8988T (cell line): ENCODE data around the gene PSMB7.

Source experiments
- DNase-seq: peaks from one replicate; pipeline ENCODE4 v3.0.0; 2011

Gene PSMB7

DNA sequence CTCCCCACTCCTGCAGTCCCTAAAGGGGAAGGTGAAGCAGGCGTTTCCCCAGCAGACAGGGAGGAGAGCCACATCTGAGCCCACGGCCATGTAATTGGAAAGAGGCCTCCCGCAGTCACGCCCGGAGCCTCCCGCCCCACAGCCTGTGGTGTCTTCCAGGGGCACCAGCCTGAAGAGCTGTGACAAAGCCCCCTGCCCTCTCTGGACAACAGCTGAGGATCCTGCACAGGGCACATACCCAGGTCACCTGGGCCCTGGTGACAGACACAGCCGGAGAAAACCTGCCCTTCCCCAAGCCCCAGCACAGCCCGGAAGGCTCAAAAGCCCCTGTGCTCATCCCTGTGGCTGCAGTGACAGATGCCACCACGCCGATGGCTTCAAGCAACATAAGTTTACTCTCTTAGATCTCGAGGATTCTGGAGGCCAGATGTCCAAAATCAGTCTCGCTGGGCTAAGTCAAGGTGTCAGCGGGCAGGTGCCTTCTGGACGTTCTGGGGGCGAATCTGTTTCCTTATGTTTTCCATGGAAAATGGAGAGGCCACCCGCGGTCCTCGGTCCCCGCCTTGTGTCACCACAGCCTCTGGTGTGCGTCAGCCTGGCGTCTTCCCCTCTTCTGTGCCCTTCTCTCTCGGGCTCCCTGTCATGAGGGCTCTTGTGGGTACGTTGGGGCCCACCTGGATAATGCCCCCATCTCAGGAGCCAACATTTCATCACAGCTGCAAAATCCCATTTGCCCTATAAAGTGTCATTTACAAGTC lies 71.5 kb downstream of the PSMB7 start:
- no peak for DNase-seq

DNA sequence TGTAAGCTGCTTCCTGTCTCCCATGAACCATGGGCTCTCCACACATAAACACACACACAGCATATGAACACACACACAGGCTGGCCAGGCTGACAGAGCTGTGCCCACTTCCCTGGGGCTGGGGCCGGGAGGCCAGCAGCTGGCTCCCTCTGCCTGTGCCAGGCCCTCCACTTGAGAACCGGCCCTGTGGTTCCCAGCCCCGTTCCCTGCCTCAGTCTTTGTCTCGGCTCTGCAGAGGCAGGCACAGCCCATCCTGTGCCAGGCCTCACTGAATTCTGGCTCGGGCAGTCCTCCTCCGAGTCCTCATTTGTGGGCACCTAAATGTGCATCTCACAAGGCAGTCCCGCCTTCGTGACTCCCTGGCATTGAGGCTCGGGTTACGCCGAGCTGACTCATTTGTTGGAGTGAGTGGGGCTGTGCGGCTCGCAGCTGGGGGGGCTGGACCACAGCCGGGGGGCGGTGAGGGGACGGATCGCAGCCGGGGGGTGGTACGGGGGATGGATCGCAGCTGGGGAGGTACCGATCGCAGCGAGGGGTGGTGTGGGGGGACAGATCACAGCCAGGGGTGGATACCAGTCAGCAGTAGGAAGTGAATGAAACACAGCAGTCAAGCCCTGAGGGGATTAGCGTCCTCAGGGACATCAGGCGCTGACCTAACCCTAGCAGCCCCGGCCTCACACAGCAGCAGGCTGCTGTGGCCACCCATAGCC lies 72.3 kb downstream of the PSMB7 start:
- DNase-seq, result peak; percentile 82

DNA sequence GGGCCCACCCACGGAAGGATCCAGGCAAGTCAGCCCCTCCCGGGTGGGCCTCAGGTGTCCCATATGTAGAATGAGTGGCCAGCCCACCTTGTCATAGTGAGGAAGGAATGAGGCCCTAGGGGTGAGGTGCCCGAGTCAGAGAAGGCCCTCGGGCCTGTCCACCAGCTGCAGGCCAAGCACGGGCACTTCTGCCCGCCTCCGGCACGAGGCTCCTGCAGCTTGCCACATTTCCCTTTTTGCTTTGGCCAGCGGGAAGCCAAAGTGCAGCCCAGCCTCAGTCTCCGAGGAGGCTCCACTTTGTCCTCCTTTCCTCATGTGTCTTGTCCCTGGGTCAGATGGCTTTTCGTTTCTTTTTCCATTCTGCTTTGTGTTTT lies 72.9 kb downstream of the PSMB7 start:
- no peak for DNase-seq

- no peak for DNase-seq
These were observed 73.6 kb downstream of the PSMB7 start for GRCh38 chr9:124341455-124342170.

DNA sequence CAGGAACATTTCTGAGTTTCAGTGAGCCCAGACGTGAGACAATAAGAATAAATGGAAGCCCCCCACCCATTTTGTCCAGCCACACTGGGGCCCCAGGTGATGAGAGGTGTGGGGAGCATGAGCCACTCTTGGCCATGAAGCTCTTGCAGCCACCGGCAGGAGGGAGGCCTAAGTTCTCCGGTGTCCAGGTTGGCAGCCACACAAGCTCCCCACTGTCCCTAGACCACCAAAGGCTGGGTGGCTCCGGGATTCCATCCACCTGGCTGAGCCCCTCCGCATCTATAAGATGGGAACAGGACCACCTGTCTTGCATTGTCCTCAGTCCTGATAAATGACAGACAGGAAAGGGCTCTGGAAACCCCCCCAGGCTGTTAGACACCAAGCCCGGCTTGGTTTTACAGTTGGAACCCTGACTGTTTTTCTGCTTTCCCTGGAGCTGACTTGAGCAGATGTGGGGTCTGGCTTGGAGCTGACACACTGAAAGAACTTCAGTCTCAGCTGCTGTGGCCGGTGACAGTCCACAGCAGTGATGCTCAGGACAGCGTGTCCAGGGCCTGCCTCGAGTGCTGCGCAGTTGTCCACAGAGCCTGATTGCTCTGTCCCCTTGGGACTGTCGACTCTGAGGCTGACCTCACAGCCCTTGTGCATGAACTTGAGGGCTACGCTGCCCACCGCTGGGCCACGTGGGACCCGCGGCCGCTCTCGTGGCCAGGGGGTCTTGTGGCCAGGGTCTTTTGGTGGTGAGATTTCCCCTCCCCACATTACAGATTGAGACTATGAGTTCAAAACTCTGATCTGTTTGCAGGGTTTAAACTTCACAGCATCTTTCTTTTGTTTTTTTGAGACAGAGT lies 74.8 kb downstream of the PSMB7 start:
- DNase-seq, result no peak

DNA sequence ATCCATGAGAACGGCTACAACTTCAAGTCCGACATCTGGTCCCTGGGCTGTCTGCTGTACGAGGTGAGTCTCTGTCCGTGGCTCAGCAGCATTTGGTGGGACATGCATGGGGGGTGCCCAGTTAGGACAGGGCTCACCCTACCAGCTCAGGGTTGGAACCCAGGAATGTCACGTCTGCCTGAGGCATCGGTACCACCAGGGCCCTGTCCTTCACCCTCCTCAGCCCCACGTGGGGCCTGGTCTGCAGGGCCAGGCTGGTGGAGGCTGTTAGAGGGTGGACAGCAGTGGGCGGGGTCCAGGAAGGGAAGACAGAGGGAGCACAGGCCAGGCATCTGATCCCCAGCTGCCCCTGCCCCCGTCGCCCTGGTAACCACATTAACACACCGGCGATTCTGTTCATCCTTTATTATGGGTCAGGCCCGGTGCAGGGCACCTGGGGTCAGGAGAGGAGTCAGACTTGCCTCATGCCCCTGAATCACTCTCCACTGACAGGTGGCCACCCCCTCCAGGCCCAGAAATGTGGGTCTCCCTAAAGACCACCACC lies 75.6 kb downstream of the PSMB7 start:
- no peak for DNase-seq

GRCh38 chr9:124337562-124337961 lies 77.7 kb downstream of the PSMB7 start:
- DNase-seq, result no peak

GRCh38 chr9:124335320-124335707 lies 79.9 kb downstream of the PSMB7 start:
- no peak for DNase-seq

DNA sequence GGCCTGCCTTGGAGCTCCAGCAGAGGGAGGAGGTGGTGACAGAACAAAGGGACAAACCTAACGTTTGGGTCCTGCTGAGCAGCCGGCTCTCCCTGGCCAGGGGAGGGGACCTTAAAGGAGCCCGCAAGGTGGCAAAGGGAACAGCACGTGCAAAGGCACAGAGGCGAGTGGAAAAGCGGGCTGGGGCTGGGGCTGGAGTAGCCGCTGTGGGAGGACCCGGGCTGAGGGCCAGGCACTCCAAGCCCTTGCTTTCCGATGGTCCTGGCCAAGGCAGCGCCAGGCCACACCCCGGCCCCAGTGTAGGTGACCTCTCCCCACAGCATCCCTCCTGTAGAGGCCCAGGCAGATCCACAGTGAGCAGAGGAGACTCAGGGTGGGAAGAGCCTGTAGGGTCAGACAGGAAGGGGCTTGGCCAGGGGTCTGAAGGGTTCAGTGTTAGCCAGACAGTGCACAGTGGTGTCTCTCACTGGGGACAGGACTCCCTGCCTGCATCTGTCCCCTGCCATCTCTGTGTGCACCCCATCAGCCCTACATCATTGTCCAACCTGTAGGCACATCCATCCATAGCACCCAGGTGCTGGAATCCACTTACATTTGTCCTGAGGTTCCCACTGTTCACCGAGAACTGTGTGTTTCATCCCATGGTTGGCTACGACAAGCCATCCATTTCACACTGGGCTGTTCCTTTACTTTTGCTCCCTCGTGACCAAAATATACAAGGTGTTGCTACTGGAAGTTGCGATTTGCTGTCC lies 80.5 kb downstream of the PSMB7 start:
- no peak for DNase-seq

- no peak for DNase-seq
These were observed 82.1 kb downstream of the PSMB7 start for GRCh38 chr9:124333203-124333579.

DNA sequence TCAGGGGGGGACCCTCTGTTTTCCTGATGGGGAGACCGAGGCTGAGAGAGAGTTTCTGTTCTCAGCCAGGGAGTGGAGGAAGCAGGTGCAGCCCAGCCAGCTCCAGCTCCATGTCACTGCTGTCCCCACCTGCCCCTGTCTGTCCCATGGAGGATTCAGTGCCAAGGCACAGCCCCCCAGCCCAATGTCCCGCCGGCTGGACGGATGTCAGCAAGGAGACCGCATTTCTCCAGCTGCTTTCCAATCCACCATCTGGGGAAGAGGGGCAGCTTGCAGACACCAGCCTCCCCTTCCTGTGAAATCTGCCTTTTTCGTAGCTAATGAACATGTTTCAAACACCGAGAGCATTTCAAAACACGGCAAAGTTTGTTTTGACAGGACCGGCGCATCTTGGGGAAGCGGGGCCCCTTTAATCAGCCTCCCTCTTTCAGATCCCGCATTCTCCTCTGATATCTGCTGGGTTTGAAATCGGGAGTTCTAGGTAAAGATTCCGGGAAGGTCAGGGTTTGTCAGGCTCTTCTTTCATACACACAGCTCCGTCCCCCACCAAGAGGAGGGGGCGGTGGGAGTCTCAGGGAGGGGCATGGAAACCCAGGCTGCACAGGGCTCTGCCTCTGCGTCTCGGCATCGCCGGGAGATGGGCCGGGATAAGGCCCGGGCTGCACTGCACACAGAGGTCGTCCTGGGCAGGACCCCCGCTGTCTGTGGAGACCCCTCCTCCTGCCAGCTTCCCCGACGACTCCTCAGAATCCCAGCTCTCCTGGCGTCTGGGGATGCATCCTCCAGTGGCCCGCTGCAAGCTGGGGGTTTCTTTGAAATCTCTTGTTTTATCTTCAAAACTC lies 82.7 kb downstream of the PSMB7 start:
- DNase-seq, result no peak

- no peak for DNase-seq
These were observed 83.7 kb downstream of the PSMB7 start for GRCh38 chr9:124331580-124331979.

DNA sequence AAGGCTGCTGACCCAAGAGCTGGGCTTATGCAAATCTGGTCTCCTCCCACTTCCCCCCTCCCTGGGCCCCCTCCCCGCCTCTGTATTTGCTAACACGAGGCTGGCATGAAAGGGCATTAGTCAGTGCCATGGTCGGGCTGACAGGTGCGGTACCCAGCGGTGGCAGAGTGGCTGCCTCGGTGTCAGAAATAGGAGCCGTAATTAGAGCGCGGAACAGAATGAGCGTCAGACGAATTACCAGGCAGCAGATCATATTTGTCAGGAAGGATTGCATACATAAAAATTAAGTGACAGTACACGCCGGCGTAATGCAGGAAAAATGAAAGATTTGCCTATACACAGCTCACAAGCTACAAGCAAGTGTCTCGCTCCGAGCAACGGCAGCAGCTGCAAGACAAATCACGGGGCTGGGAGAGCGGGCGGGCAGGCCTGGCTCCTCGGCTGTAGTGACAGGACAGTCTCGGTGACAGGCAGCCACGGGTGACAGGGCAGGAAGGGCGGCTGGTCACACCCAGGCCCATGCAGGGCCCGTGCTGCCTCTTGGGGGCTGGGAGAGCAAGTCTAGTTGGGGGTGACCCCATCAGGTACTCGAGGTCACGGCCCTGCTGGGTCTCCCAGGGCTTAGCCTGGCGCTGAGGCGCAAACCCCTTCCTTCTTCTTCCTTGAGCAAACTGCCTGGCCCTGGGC lies 85.1 kb downstream of the PSMB7 start:
- DNase-seq, result no peak

DNA sequence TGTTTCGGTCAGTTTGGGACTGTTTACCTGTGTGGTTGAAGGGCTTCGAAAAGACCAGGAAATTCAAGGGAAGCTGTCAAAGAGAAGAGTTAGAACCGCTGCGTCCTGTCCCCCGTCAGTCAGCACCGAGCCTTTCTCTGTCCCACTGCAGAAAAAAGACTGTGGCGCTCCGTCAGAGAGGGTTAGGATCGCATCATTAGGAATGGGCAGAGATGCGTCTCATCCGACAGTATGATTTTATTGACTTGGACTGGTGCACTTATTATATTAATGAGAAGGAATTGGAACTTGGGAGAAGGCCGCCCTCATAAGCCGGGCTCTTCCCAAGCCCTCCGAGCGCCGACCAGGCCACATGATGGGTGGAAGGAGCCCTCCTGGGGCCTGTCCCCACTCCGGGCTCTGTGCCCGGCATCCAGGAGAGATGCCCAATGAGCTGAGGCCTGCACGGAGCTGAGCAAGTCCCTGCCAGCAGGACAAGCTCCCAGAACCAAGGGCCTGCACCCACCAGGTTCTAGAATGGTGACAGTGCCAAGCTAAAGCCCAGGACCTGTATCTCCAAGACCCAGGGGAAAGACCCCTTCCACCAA lies 85.9 kb downstream of the PSMB7 start:
- no peak for DNase-seq

DNA sequence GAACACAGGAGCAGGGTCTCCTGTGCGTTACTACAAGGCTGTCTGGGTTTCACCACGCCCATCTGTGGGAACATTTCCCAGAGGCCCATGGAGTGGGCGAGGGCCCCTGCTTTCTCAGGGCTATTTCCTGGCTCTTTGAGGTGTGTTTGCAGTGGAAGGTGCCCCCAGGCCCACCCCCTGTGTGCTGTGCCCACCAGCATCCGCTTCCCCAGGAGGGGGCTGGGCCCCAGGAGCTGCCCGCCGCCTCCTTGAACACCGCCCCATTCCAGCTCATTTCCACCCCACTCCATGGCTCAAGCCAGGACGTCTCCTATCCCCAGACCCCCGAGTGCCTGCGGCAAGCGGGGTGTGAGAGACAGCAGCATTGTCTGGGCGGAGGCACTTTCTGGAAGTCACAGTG lies 87.0 kb downstream of the PSMB7 start:
- DNase-seq, result no peak

- DNase-seq, result no peak
These were observed 87.8 kb downstream of the PSMB7 start for GRCh38 chr9:124327491-124327890.

GRCh38 chr9:124326378-124326777 lies 88.9 kb downstream of the PSMB7 start:
- DNase-seq, result no peak

GRCh38 chr9:124325816-124326215 lies 89.4 kb downstream of the PSMB7 start:
- no peak for DNase-seq

DNA sequence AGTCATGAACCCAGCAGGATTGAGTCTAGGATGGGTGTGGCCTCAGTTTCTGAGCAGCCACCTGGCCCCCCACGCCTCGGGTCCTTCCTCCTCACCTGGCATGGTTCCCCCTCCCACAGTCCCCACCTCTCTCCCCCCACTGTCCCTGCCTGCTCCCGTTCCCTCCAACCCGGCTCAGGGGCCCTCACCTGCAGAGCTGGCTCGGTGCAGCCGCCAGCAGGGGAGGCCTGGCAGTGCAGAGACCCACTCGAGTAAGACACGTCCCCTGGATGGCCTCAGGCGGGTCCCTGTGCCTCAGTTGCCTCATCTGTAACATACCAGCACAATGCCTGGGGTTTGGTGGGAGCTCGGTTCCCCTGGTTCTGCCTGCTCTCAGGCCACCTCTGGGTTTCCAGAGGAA lies 91.3 kb downstream of the PSMB7 start:
- DNase-seq, result no peak
